Psoas muscle (tissue), 8 donors: ENCODE data around the gene CHD5. TPM values are rescaled to one million over a fixed set of nuclear protein-coding genes. Genes with fewer than 3 reads are reported as not detected.
A peak's percentile ranks its signal among the peaks of the same experiment; 100 is the strongest.

ENCODE experiments used
- ATAC-seq, 4 donors: fragments of 200-7000 bp; cut with Tn5 transposase; one replicate each; pipeline ENCODE4 v1.9.1; 2020; ENCODE audit warnings: moderate library complexity in 3 of 4, mild to moderate bottlenecking in 2 of 4
- DNase-seq, 2 donors: peaks; one replicate each; pipeline ENCODE4 v3.0.0-alpha.2; 2020
- H3K27ac ChIP-seq: fragments of 200-600 bp; one replicate; pipeline ENCODE4 v1.8.0; 2022
- H3K27me3 ChIP-seq, 3 donors: fragments of 200-600 bp in 1 of 3; one replicate each; pipeline versions ENCODE4 v1.6.1 to v1.8.0; 2013 to 2022; ENCODE audit warnings: low read length in 2 of 3, mild to moderate bottlenecking in 2 of 3, moderate library complexity in 1 of 3; ENCODE audit not compliant: insufficient read depth in 3 of 3
- H3K36me3 ChIP-seq, 2 donors: fragments of 200-600 bp in 1 of 2; one replicate each; pipeline versions ENCODE4 v1.6.1 to v1.8.0; 2013 to 2022; ENCODE audit warnings: low read depth in 1 of 2, mild to moderate bottlenecking in 1 of 2, moderate library complexity in 1 of 2; ENCODE audit not compliant: insufficient read depth in 1 of 2
- H3K4me1 ChIP-seq: fragments of 200-600 bp; one replicate; pipeline ENCODE4 v1.8.0; 2022
- H3K4me3 ChIP-seq: fragments of 200-600 bp; one replicate; pipeline ENCODE4 v1.8.0; 2022; ENCODE audit warnings: mild to moderate bottlenecking
- H3K9me3 ChIP-seq: fragments of 200-600 bp; one replicate; pipeline ENCODE4 v1.8.0; 2022
- WGBS, 3 donors: extraction: QIAGEN DNeasy Blood & Tissue Kit; methylation state at CpG; one replicate each; pipeline versions ENCODE4 v1.1.6 to v1.1.7; 2013; 5-methylcytosine and 5-hydroxymethylcytosine counted together
- intact Hi-C, 2 donors: fragments of 100-400 bp; cut with DNase I; formaldehyde crosslinking; loops; one replicate each; pipeline versions ENCODE4 v1.11.0 to v1.14.2; 2022
- polyA plus RNA-seq, 3 donors: library from polyadenylated mRNA; stranded (reverse); fragments of 200-250 nt; gene quantifications; one replicate each; pipeline ENCODE4 v1.2.3, GENCODE V29; 2013
- total RNA-seq, 4 donors: library from RNA; stranded (reverse); fragmentation: NEBNext Ultra II Directional in 2 of 4; extraction: Animal tissue kit (Norgen Biotek cat#: 25700) in 2 of 4; gene quantifications; one replicate each; pipeline versions ENCODE4 v1.2.1 to v1.2.4, GENCODE V29; 2021 to 2023
- TF ChIP-seq, protein P1 (sequence below): fragments of 200-600 bp; IDR thresholded peaks from one replicate; pipeline ENCODE4 v1.8.0; 2022; ENCODE audit warnings: antibody characterized with exemption
- donor health status: healthy with polysubstance abuse.
- donor health status: DM: no; HTN: no; CAD: no; lungs with moderate emphysema.
- donor health status: Bipolar disorder and iron deficiency.
- donor health status: healthy.
- donor health status: DM: yes; HTN: yes; CAD: no.
- donor health status: DM: no; HTN: no; CAD: no.
- donor health status: DM: no; HTN: no; CAD: no.
- donor health status: DM: yes; HTN: yes; CAD: no.

Gene CHD5
- total and polyA plus RNA-seq, 7 donors = 0.03 to 0.38 (median 0.24) TPM; not detected in 2

- ATAC-seq (no peak), DNase-seq (no peak)
- Histone ChIP-seq H3K4me1 (peaks cover 7% of the 10 kb centered on the region), H3K27me3 (no peaks in the 10 kb centered on the region), H3K4me3 (no peak overlapping the region), H3K27ac (no peak overlapping the region), H3K36me3 (peaks cover 0 to 29% of the 10 kb centered on the region in 2 donors), H3K9me3 (no peaks in the 10 kb centered on the region)
- TF ChIP-seq, protein P1, sequence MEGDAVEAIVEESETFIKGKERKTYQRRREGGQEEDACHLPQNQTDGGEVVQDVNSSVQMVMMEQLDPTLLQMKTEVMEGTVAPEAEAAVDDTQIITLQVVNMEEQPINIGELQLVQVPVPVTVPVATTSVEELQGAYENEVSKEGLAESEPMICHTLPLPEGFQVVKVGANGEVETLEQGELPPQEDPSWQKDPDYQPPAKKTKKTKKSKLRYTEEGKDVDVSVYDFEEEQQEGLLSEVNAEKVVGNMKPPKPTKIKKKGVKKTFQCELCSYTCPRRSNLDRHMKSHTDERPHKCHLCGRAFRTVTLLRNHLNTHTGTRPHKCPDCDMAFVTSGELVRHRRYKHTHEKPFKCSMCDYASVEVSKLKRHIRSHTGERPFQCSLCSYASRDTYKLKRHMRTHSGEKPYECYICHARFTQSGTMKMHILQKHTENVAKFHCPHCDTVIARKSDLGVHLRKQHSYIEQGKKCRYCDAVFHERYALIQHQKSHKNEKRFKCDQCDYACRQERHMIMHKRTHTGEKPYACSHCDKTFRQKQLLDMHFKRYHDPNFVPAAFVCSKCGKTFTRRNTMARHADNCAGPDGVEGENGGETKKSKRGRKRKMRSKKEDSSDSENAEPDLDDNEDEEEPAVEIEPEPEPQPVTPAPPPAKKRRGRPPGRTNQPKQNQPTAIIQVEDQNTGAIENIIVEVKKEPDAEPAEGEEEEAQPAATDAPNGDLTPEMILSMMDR = no peak
- WGBS, 3 donors = 76 to 83% (median 79%) methylated on average over 20 of the region's 20 CpGs
- intact Hi-C loops = no loop called here
Observed at GRCh38 chr1:6212193-6212959, 32.3 kb upstream of the CHD5 start.

DNA sequence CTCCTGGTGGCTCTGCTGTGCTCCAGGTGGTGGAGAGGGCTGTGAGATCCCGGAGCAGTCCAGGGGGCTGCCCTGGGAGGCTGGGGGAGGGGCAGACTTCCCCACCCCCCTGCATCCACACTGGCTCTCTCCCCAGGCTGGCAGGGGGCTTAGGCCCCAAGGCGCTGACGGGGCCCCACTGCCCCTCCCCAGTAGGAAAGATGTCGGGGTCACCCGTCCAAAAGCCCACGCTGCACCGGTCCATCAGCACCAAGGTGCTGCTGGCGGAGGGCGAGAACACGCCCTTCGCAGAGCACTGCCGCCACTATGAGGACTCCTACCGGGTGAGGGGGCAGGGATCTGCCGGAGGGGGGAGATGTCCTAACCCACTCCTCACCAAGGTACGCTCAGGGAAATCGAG, 31.6 kb upstream of the CHD5 start:
- H3K9me3 ChIP-seq = no peaks in the 10 kb centered on the region
- H3K36me3 ChIP-seq = peaks cover 0 to 25% of the 10 kb centered on the region in 2 donors
- intact Hi-C loops = no loop called here
- ATAC-seq (no peak), DNase-seq (no peak)
- peaks cover 9% of the 10 kb centered on the region for H3K4me1 ChIP-seq
- no peak overlapping the region for H3K4me3 ChIP-seq
- H3K27me3 ChIP-seq = no peaks in the 10 kb centered on the region
- TF ChIP-seq, protein P1 = no peak
- H3K27ac ChIP-seq = no peak overlapping the region
- 84 to 88% (median 87%) methylated on average over 16 of the region's 16 CpGs for WGBS, 3 donors

DNA sequence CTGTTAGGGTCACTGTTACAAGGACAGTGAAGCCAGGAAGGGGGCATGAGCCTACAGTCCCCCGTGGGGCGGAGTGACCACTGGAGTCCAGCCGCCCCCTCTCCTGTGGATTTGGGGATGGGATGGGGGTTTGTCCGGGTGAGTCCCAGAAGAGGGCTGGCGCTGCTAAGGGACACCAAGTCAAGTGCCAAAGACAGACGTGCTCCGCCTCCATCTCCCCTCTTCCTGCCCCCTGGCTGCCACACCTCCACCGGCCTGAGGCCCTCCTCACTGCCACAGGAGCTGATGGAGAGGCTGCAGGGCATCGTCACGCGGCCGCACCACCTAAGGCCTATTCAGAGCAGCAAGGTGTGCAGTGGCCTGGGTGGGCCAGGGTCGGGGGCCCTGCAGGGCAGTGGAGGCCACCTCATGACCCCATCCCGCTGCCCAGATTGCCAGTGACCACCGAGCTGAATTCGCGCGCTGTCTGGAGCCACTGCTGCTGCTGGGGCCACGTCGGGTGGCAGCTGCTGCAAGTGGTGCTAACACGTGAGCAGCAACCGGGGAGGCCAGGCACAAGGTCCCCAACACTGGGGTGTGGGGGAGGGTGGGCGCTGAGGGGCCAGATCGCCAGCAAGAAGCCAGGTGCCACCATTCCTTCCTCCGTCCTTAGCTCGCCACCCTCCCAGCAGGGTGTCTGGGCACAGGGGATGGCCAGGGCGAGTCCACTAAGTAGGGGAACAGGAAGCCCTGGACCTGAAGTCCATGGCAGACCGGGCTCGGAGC, 30.7 kb upstream of the CHD5 start:
- Histone ChIP-seq H3K9me3 (no peaks in the 10 kb centered on the region), H3K4me1 (peaks cover 17% of the 10 kb centered on the region), H3K27me3 (no peaks in the 10 kb centered on the region), H3K4me3 (no peak overlapping the region), H3K27ac (no peak overlapping the region), H3K36me3 (peaks cover 0 to 21% of the 10 kb centered on the region in 2 donors)
- WGBS, 3 donors = 93 to 94% (median 94%) methylated on average over 26 to 29 of the region's 29 CpGs
- ATAC-seq = no peak
- TF ChIP-seq, protein P1 = no peak
- intact Hi-C loops = no loop called here
- no peak for DNase-seq

DNA sequence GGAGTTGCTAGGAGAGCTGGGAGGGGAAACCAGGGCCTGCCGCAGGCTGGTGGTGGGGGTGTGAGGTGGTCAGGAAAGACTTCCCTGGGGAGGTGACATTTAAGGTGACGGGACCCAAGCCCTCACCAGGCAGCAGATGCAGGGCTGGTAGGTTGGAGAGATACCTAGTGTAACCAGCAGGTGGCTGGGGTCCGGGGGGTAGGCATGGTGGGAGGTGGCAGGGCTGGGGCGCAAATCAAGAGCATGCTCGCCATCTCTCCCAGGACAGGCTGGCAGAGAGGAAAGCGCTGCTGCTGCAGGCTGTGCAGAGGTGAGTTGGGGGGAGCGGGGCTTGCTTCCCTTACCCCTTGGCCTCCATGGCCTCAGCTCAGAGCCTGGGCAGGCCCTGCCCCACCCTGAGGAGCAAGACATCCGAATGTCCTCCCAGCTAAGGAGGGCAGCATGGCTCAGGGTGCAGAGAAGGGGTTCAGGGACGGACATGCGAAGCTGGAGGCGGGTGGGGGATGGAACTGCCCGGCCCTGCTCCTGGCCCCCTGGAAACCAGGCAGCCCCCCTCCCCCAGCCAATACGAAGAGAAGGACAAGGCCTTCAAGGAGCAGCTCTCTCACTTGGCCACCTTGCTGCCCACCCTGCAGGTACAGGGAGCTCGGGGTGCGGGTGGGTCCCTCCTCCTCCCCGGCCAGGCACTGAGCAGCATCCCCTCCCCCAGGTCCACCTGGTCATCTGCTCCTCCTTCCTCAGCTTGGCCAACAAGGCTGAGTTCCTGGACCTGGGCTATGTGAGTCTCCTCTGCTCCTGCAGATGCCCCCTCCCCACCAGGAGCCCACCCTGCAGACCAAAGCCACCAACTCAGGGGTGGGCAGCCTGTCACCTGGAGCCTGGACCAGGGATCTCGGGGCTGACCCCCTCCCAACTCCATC, 29.8 kb upstream of the CHD5 start:
- 88 to 95% (median 92%) methylated on average over 12 to 17 of the region's 17 CpGs for WGBS, 3 donors
- DNase-seq (no peak), ATAC-seq (no peak)
- no peak overlapping the region for H3K27ac ChIP-seq
- H3K27me3 ChIP-seq = no peaks in the 10 kb centered on the region
- peaks cover 0 to 14% of the 10 kb centered on the region in 2 donors for H3K36me3 ChIP-seq
- intact Hi-C loops = loop anchor here in 1 of 2 donors (5.0 kb wide), 1 partner anchor 32 kb away; the partner anchor contains the start of gene HES3
- H3K4me3 ChIP-seq = peak overlapping the region; percentile 65
- TF ChIP-seq, protein P1 = no peak
- H3K4me1 ChIP-seq = peaks cover 19% of the 10 kb centered on the region
- H3K9me3 ChIP-seq = no peaks in the 10 kb centered on the region
